ENCODE data around the gene TMEFF2.

DNA sequence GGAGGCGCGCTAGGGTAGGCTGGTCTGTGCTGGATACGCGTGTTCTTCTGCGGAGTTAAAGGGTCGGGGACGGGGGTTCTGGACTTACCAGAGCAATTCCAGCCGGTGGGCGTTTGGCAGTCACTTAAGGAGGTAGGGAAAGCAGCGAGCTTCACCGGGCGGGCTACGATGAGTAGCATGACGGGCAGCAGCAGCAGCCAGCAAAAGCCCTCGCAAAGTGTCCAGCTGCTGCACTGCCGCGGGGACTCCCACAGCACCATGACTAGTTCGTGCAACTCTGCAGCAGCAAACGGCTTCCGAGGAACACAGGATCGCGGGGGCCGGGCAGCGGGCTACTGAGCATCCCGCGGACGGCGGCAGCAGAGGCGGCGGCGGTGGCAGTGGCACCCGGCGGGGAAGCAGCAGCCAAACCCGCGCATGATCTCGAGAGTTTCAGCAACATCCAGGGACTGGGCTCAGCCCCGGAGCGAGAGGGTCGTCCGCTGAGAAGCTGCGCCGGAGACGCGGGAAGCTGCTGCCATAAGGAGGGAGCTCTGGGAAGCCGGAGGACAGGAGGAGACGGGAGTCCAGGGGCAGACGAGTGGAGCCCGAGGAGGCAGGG is 368 bp downstream of the TMEFF2 start:
- TF ChIP-seq, protein P1, sequence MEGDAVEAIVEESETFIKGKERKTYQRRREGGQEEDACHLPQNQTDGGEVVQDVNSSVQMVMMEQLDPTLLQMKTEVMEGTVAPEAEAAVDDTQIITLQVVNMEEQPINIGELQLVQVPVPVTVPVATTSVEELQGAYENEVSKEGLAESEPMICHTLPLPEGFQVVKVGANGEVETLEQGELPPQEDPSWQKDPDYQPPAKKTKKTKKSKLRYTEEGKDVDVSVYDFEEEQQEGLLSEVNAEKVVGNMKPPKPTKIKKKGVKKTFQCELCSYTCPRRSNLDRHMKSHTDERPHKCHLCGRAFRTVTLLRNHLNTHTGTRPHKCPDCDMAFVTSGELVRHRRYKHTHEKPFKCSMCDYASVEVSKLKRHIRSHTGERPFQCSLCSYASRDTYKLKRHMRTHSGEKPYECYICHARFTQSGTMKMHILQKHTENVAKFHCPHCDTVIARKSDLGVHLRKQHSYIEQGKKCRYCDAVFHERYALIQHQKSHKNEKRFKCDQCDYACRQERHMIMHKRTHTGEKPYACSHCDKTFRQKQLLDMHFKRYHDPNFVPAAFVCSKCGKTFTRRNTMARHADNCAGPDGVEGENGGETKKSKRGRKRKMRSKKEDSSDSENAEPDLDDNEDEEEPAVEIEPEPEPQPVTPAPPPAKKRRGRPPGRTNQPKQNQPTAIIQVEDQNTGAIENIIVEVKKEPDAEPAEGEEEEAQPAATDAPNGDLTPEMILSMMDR (IDR thresholded peaks at IDR 0.05): no peak
- TF ChIP-seq POLR2A (IDR thresholded peaks at IDR 0.05): no peak
